HEK293T (cell line): ENCODE data around the gene JMJD8.

ENCODE experiments used
- BHLHE40 ChIP-seq: fragments of 450-650 bp; IDR thresholded peaks from 2 replicates; pipeline ENCODE4 v1.6.1; 2016; ENCODE audit warnings: mild to moderate bottlenecking, moderate library complexity, borderline replicate concordance
- FOXA1 ChIP-seq: fragments of 450-650 bp; IDR thresholded peaks from 2 replicates; pipeline ENCODE4 v1.6.1; 2016; ENCODE audit warnings: mild to moderate bottlenecking
- FOXK2 ChIP-seq: fragments of 450-650 bp; IDR thresholded peaks from 2 replicates; pipeline ENCODE4 v1.6.1; 2016; ENCODE audit warnings: mild to moderate bottlenecking
- FOXM1 ChIP-seq: fragments of 450-650 bp; IDR thresholded peaks from 2 replicates; pipeline ENCODE4 v1.6.1; 2017; ENCODE audit warnings: mild to moderate bottlenecking, borderline replicate concordance
- SP1 ChIP-seq: fragments of 450-650 bp; IDR thresholded peaks from 2 replicates; pipeline ENCODE4 v1.6.1; 2017
- SUZ12 ChIP-seq: fragments of 450-650 bp; IDR thresholded peaks from 2 replicates; pipeline ENCODE4 v1.6.1; 2016; ENCODE audit warnings: mild to moderate bottlenecking

GRCh38 chr16:716200-716568, 32.0 kb upstream of the JMJD8 start:
- TF ChIP-seq SUZ12 (no peak), SP1 (no peak), FOXM1 (no peak), FOXA1 (no peak), BHLHE40 (no peak), FOXK2 (no peak)
